ENCODE measurements around the gene MEX3D.

Gene MEX3D

DNA sequence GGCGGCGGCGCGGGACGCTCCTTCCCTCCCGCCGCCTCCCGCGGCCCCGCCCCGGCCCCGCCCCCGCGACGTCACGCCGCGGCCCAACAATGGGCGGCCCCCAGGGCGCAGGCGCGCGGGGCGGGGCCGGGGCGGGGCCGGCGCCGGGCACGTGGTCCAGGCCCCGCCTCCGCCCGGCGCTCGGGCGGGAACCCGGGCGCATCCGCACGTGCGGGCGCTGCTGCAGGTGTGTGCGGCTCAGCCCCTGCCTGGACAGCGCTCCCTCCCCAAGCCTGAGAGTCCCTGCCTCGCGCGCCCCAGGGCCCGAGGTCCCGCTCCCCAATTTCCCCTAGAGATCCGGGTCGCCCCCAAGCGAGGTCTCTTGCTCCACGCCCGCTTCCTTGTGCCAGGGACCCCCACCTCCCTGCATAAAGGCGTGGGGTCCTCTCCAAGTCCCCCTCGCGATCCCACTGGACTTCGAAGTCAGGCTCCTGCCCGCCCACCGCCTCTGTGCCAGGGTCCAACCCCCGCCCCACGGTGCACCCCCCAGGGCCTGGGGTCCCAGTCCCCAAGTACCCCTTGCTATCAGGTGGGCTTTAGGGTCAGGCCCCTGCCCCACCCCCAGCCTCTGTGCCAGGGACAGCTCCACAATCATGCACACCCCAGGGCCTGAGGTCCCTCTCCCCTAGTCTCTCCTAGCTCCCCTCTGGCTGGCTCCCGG is at the start of gene MEX3D:
TSS of gene MEX3D (minus strand) at position 6 of the 700 bp plus-strand sequence. CDS start 267 bp downstream, outside the sequence.
- peak; percentile 93 for DNase-seq

DNA sequence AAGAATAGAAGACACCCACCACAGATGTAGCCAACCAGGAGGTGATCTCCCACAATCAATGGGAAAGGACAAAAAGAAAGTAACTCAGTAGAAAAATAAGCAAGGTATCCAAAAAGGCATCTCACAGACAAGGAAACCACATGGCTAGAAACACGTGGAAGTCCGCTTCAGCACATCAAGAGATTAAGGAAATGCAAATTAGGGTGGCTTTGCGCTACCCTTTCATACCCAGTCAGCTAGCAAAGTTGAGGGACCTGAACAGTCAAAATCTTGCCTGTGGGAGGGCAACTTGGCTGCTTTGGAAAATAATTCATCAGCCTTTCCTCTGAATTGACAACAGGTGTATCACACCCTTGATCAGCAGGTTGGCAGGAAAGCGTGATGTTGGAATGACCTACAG is 48.8 kb upstream of the MEX3D start:
- DNase-seq: no peak

DNA sequence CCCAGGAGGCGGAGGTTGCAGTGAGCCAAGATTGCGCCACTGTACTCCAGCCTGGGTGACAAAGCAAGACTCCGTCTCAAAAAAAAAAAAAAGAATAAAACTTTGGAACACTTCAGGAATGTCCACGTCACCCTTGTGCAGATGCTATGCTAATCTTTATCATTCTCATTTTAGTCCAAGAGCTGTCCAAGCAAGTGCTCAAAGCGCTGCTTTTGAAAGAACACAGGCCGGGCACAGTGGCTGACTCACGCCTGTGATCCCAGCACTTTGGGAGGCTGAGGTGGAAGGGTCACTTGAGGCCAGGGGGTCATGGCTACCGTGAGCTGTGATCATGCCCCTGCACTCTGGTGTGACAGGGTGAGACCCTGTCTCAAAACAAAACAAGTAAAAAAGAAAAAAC is 48.3 kb upstream of the MEX3D start:
- no peak for DNase-seq

DNA sequence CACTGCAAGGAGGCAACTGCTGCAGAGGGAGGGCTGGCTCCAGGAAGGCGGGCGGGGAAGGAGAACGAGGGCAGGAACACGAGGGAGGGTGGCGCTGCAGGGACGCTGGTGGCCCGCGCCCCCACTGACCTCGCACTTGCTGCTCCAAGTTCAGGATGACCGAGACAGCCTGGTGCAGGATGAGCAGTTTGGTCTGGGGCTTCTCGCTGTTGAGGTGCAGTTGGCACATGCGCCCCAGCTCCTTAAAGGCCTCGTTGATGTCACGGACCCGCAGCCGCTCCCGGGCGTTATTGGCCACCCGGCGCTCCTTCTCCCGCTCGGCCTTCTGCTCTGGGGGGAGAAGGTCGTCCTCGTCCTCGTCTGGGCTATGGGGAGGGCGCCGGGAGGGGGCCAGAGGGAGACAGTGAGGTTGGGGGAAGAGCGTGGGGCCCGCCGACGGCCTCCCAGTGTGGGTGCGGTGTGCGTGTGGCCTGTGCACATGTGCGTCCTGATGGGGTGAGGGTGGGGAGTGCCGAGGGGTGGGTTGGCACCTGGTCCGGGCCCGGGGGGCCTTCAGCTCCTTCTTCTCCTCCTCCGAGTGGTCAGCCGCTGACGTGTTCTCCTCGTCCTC is 47.1 kb upstream of the MEX3D start:
- no peak for DNase-seq

DNA sequence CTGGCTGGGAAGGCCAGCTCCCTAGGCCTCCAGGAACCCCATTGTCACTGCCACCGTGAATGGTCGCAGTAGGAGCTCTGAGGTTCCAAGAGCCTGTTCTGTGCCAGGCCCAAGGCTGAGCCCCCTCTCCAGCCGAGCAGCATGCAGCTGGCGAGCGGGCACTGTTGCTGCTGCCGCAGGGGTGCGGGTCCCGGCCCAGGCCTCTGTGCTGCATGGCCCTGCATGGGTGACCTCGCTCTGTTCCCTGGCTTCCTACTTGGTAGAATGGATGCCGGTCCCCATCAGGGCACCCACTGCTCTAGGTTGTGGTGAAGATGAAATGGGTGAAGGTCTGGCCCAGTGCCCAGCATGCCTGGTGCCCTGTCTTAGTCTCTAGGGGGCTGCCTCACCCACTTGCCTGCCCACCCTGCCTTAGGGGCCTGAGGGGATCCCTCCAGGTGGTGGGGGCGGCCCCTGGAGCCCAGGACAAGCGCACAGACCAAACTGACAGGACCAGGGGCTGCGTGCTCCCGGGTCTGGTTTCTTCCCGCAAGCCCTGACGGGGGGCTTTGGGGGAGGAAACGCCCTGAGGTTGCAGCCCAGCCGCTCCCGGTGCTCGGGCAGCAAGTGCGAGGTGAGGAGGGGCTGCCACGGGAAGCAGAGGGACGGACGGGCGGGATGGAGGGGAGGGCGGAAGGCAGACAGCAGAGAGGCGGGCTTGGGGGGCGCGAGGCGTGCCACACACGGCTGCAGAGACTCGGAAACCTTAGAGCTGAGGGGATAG is 45.9 kb upstream of the MEX3D start:
- no peak for DNase-seq

DNA sequence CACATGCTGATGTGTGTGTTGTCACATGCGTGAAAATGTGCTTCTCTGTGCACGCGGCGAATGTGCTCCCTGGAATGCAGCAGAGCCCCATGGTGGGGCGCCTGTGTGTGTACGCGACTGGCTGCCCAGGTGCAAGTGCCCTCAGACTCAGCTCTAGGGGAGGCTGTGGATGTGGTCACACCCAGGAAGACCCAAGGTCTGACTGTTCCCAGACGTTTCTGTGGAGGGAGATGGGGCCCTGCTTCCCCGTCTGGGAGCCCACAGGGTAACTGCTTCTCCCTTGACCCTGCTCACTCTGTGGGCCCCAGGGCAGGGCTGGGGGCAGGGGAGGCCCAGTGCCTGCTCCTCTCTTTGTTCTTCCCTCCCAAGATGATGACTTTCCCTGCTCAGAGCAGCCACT is 45.0 kb upstream of the MEX3D start:
- no peak for DNase-seq

DNA sequence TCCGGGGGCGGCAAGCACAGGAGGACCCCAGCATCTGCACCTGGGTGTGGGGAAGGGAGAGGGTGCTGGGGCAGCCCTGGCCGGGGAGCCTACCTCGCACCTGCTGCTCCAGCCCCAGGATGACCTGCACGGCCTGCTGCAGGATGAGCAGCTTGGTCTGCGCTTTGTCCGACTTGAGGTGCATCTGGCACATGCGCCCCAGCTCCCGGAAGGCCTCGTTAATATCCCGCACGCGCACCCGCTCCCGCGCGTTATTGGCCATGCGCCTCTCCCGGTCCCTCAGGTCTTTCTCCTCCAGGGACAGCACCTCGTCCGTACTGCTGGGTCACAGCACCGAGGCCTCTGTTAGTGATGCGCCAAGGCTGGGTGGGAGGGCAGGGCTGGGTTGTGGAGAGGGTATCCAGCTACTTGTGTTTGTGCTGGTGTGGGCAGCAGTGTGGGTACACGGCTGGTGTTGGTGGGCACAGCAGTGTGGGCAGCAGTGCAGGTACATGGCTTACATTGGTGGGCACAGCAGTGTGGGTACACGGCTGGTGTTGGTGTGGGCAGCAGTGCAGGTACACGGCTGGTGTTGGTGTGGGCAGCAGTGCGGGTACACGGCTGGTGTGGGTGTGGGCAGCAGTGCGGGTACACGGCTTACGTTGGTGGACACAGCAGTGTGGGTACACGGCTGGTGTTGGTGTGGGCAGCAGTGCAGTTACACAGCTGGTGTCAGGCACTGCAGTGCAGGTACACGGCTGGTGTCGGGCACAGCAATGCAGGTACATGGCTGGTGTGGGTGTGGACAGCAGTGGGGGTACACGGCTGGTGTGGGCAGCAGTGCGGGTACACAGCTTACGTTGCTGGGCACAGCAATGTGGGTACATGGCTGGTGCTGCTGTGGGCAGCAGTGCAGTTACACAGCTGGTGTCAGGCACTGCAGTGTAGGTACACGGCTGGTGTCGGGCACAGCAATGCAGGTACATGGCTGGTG is 44.3 kb upstream of the MEX3D start:
- no peak for DNase-seq

DNA sequence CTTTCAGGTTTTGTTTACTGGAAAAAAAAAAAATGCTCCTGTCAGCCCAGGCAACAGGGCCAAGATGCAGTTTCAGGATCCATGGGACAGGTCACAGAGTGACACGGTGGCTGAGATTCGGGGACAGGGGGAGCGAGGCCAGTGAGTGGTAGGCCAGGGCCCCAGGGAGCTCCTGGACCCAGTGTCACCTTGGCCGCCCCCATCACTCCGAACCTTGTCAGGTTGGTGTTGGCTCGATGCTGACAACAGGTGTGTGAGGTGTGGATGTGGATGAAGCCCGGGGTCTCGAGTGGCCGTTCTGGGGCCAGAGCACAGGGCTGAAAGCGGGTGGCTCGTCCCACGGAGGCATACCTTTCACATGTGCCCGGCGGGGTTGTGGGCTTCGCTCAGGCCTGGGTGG is 43.2 kb upstream of the MEX3D start:
- DNase-seq: no peak

DNA sequence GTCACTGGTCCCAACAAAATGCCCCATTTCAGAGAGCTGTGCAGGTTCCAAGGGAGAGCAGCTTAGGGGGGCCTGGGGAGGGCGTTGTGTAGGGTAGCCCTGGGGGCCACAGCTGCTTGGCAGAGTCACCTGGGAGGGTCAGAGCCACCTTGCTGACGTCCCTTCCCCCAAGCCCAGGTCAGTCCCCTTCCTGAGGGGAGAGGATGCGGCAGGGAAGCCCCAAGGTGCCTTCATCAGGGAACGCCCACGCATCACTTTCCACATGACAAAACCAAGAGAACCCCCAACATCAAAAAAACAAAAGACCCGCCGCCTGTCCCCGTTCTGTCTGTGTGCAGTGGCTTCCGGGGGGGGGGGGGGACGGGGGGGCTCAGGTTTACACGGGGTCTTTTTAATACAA is 42.5 kb upstream of the MEX3D start:
- no peak for DNase-seq

DNA sequence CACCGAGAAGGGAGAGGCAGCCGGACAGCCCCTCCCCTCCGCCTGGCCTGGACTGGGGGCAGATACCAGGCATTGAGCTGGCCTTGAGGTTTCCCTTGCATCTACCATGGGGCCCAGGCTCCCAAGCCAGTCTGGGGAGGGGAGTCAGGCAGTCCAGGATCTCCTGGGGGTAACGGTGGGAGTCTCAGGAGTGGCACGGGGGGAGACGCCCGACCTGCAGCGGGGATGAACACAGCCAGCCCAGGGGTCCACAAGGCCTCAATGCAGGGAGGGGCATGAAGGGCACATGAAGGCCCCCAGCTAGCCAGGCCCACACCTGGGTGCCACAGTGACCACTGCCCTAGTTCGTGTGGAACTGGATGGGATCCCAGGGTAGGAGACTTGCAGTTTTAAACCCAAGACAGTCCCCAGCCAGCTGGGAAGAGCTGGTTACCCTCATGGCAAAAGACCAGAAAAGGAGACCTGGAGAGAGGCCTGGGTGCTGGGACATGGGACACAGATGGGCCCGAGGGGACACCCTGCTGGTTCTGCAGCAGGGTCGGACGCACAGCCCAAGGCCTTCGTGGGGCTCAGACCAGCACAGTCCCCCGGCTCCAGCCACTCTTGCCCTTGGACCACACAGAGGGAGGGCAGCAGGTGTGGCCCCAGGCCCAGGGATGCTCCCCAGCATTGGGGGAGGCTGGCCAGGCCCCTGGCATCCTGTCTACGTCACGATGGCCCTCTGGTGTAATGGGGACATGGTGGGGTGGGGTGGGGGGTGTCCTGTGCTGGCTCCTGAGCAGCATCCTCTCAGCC is 41.8 kb upstream of the MEX3D start:
- DNase-seq: no peak

DNA sequence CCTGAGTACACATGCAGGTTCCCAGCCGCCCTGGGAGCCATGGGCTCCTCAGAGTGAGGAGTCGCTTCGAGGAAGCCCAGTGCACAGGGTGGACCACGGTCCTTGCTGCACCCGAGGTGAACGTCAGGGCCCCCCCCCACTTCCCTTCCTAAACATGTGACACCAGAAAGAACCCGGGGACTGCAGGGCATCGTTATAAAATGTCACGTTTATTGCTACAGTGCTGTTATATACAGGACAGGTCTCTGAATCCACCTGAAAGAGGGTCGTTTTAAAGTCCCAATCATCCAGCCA is 40.9 kb upstream of the MEX3D start:
- DNase-seq: peak; percentile 69

DNA sequence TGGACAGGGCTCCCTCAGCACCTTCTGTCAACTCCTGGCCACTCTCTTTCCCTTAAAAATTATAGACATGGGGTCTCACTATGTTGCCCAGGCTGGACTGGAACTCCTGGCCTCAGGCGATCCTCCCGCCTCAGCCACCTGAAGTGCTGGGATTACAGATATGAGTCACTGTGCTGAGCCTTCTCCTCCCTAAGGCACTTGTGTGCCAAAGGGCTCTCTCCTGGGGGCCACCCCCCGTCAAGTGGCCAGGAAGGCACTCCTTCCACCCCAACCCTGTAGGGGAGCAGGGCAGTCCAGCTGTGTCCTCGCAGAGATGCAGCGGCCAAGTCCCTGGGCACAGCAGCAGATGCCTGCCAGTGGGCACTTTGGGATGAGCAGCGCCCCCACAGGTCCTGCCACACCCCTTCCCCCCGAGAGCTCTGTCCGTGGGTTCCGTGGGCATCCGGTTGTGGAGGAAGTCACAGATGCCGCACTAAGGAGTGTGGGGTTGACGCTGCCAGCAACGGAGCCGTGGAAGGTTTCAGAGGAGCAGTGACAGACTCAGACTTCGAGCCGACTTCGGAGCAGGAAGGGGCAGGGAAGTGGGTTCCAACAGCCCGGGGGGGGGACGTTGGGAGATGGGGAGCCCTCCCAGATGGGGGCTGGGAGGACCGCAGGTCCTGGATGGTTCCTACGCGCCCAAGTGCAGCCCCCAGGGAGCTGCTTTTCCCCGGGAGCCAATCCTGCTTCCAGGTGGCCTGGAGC is 40.4 kb upstream of the MEX3D start:
- DNase-seq: peak; percentile 70

DNA sequence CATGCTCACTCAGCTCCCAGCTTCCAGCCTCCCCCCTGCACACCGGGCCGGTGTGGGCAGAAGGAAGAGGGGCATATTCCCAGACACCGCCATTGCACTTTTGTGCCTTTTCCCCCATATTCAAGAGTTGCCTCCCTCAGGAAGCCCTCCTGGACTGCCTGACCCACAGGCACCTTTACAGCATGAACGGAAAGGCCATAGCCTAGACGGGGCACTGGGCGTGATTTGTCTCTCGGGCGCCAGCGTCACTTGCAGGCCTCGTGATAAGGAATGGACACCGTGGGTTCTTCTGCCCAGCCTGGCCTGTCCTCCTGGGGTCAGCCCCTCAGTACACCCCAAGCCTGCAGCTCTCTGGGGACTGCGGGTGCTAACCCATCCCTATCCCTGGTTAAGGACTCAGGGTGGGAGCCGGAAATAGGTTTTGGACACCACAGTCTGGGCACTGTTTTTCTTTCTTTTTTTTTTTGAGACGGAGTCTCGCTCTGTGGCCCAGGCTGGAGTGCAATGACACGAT is 38.1 kb upstream of the MEX3D start:
- no peak for DNase-seq

DNA sequence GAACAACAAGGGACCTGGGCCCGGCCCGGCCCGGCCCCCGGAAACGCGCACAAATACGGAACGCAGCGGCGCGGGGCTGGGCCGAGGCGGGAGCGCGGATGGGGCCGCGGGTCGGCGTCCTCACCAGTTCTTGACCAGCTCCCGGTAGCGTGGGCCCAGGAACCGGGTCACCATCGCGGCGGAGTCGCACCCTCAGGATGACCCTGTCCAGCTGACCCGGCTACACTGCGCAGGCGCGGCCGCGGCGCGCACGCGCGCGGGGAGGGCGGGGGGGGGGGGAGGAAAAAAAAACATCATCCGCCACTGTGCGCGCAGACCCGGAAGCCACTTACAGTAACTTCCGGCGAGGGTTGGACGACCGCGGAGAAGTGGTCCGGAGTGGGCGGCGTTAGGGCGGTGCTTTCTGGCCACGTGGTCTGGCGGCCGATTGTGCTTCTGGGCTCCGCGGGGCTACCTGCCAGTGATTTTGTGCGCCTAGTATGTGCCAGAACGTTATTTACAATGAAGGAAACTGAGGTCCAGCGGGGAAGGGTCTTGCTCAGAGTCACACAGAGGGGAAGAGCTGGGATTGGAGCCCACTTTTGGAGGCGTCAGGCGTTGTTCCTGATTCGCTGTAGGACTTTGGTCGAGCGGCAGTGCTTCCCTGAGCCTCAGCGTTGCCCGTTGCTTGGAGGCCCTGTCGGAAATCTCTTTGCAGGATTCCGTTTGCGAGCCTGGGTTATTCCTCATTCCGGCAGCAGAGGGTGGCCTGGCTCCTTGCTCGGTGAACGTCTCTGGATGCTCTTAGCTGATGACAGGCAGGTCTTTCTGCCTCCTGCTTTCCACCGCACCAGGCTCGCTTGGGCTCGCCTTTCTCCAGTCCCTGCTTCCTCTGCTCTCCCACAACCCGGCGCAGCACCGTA is 37.4 kb upstream of the MEX3D start, which contains the start of gene UQCR11:
TSS of gene UQCR11 (minus strand) at position 227 of the 902 bp plus-strand sequence. CDS start at position 174, 53 bp downstream.
- peak; percentile 97 for DNase-seq

DNA sequence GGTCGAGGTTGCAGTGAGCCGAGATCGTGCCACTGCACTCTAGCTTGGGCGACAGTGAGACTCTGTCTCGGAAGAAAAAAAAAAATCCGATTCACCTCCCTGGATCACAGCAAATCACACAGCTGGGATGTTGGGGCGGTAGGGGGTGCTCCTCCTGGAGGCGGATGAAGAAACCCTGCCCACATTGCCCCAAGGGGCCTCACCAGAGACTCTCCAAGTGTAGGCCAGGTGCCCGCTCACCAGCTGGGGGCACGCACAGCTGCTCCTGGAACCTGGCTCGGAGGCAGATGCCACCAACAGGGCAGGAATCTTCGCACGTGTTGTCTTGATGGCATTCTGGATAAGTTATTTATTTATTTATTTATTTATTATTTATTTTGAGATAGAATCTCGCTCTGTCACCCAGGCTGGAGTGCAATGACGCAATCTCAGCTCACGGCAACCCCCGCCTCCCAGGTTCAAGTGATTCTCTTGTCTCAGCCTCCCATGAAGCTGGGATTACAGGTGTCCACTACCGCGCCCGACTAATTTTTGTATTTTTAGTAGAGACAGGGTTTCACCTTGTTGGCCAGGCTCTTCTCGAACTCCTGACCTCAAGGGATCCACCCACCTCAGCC is 34.1 kb upstream of the MEX3D start:
- DNase-seq: no peak

DNA sequence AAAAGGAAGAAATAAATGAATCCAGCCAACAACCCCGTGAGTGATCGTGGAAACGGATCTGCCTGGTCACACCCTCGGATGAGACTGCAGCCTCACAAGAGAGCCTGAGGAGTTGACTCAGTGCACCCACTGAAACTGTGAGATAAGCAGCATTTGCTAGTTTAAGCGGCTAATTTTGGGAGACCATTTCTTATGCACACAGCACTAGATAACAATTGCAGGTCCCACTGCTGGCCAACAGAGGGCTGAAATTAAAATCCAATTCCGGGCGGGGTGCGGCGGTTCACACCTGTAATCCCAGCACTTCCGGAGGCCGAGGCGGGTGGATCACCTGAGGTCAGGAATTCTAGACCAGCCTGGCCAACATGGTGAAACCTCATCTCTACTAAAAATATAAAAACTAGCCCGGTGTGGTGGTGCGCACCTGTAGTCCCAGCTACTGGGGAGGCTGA is 33.5 kb upstream of the MEX3D start:
- DNase-seq: no peak

DNA sequence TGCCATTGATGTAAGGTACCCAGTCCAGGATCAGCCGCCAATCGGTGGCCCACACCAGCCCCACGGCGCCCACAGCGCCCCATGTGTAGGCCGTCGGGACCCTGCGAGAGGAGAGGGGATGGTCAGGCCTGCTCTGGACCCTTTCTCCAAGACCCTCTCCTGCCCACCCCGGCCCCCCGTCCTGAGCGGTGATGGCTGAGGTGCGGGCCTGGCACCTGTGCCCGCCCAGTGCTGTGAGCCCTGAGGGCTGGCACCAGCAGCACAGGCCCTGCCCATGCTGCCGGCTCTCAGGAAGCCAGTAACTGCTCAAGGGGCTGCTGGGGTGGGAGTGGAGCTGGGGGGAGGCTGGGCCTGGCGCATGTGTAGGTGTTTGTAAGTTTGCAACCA is 31.3 kb upstream of the MEX3D start:
- DNase-seq: no peak

DNA sequence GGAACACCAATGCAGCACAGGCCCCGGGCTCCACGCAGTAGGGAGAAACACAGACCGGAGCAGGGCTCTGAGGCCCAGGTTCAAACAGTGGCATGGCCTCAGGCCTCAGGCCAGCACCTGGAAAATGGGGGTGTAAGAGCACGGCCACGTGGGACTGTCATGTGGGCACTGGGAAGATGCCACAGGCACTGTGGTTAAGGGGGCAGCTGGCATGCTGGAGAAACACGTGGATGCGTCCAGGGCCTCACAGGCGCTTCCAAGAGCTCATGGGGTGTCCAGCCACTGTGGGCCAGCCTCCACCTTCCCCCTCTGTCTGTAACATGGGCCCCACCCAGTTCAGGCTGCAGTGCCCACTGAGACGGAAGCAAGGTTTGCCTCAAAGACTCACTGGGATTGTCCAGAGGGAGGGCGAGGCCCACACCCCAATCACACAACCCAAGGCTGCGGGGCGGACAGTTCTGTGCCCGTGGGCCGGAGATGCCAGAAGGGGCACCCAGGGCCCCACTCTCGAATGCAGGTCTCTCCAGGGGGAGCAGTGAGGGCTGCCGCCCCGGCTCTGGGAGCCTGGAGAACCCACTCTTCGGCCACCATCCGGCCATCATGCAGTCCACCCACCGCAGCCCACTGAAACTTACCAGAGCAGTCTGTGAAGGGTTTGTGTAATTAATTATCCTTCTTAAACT is 30.8 kb upstream of the MEX3D start:
- DNase-seq: no peak

DNA sequence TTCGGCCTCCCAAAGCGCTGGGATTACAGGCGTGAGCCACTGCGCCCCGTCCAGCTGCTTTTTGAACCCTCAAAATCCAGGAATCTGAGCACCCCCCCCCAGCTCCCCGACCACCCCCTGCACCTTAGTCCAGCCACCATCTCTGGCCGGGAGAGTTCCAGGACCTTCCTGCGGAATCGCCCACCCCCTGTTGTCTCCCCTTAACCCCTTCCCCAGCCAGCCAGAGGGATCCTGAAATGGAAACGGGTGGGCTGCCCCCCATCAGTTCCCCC is 25.3 kb upstream of the MEX3D start:
- DNase-seq: no peak
